PFSK-1 (cell line): ENCODE measurements around the gene KIAA0825.

Experiments
- POLR2AphosphoS5 ChIP-seq: IDR thresholded peaks from 2 replicates; pipeline ENCODE4 v1.6.1; 2012; ENCODE audit warnings: low read depth, mild to moderate bottlenecking, control low read depth, low read length, moderate library complexity
- REST ChIP-seq, 2 experiments: IDR thresholded peaks; 2 replicates each; pipeline versions ENCODE4 v1.6.1 to v1.8.0; 2011 to 2012; ENCODE audit warnings: low read depth in 2 of 2, low read length in 2 of 2, control low read depth in 1 of 2, inconsistent platforms in 1 of 2, mild to moderate bottlenecking in 1 of 2, moderate library complexity in 1 of 2; ENCODE audit not compliant: insufficient read depth in 1 of 2

GRCh38 chr5:94523018-94523417 is 95.4 kb downstream of the KIAA0825 start:
- TF ChIP-seq REST (IDR thresholded peaks at IDR 0.05; ENCODE audit: insufficient read depth in 1 of 2, low read depth in 2 of 2, low read length in 2 of 2) (no peak), POLR2AphosphoS5 (no peak)
